Mesenchymal stem cell (in vitro differentiated cells and primary cell): ENCODE results near the gene RPH3AL.

Experiments
- DNase-seq: peaks from one replicate; pipeline ENCODE4 v3.0.0-alpha.2; 2013
- H2AFZ ChIP-seq: one replicate; pipeline ENCODE4 v1.6.1; 2013; ENCODE audit warnings: low read depth, mild to moderate bottlenecking, control low read depth, inconsistent platforms, low read length, moderate library complexity
- H2AK5ac ChIP-seq: 2 replicates; pipeline ENCODE4 v1.6.1; 2013; ENCODE audit warnings: low read length, moderate library complexity, mild to moderate bottlenecking, inconsistent platforms; ENCODE audit not compliant: severe bottlenecking
- H2BK120ac ChIP-seq: one replicate; pipeline ENCODE4 v1.6.1; 2013; ENCODE audit warnings: low read depth, mild to moderate bottlenecking, inconsistent platforms, low read length, moderate library complexity
- H2BK12ac ChIP-seq, 2 experiments: one replicate each; pipeline ENCODE4 v1.6.1; 2013; ENCODE audit warnings: inconsistent platforms in 2 of 2, low read length in 2 of 2, mild to moderate bottlenecking in 2 of 2, moderate library complexity in 2 of 2, control low read depth in 1 of 2
- H2BK15ac ChIP-seq: one replicate; pipeline ENCODE4 v1.6.1; 2013; ENCODE audit warnings: mild to moderate bottlenecking, low read depth, inconsistent platforms; ENCODE audit not compliant: poor library complexity, severe bottlenecking
- H2BK5ac ChIP-seq: 2 replicates; pipeline ENCODE4 v1.6.1; 2013; ENCODE audit warnings: low read depth, mild to moderate bottlenecking, low read length, control low read depth, inconsistent platforms; ENCODE audit not compliant: poor library complexity, severe bottlenecking
- H3K14ac ChIP-seq, 2 experiments: one replicate each; pipeline ENCODE4 v1.6.1; 2013; ENCODE audit warnings: inconsistent platforms in 2 of 2, low read length in 2 of 2, control low read depth in 1 of 2, mild to moderate bottlenecking in 1 of 2, moderate library complexity in 1 of 2
- H3K18ac ChIP-seq, 2 experiments: one replicate each; pipeline ENCODE4 v1.6.1; 2013; ENCODE audit warnings: inconsistent platforms in 2 of 2, low read length in 2 of 2, control low read depth in 1 of 2, low read depth in 1 of 2, mild to moderate bottlenecking in 1 of 2
- H3K23ac ChIP-seq, 2 experiments: one replicate each; pipeline ENCODE4 v1.6.1; 2013; ENCODE audit warnings: inconsistent platforms in 2 of 2, low read length in 2 of 2, mild to moderate bottlenecking in 2 of 2, moderate library complexity in 2 of 2, control low read depth in 1 of 2
- H3K27ac ChIP-seq: 2 replicates; pipeline ENCODE4 v1.5.1; 2013; ENCODE audit warnings: mild to moderate bottlenecking, moderate library complexity, low read length, control low read depth, inconsistent platforms; ENCODE audit not compliant: poor library complexity, severe bottlenecking
- H3K27me3 ChIP-seq, 2 experiments: 2 replicates each; pipeline versions ENCODE4 v1.6.1 to v1.7.0; 2013; ENCODE audit warnings: low read length in 2 of 2, mild to moderate bottlenecking in 2 of 2, moderate library complexity in 2 of 2, control low read depth in 1 of 2, inconsistent platforms in 1 of 2; ENCODE audit not compliant: control insufficient read depth in 1 of 2, insufficient read depth in 1 of 2
- H3K36me3 ChIP-seq, 2 experiments: 2 replicates each; pipeline versions ENCODE4 v1.6.1 to v1.7.0; 2013; ENCODE audit warnings: low read length in 2 of 2, control low read depth in 1 of 2, inconsistent platforms in 1 of 2, low read depth in 1 of 2, mild to moderate bottlenecking in 1 of 2; ENCODE audit not compliant: insufficient read depth in 2 of 2, control insufficient read depth in 1 of 2
- H3K4ac ChIP-seq, 2 experiments: one replicate each; pipeline ENCODE4 v1.6.1; 2013; ENCODE audit warnings: inconsistent platforms in 2 of 2, low read length in 2 of 2, mild to moderate bottlenecking in 2 of 2, moderate library complexity in 2 of 2, control low read depth in 1 of 2, low read depth in 1 of 2
- H3K4me1 ChIP-seq: 2 replicates; pipeline ENCODE4 v1.6.1; 2013; ENCODE audit warnings: low read depth, low read length, control low read depth; ENCODE audit not compliant: control insufficient read depth, insufficient read depth
- H3K4me2 ChIP-seq: 2 replicates; pipeline ENCODE4 v1.6.1; 2013; ENCODE audit warnings: low read length, mild to moderate bottlenecking, inconsistent platforms; ENCODE audit not compliant: poor library complexity, severe bottlenecking
- H3K4me3 ChIP-seq, 2 experiments: 2 replicates each; pipeline versions ENCODE4 v1.5.1 to v1.7.0; 2013; ENCODE audit warnings: low read length in 2 of 2, mild to moderate bottlenecking in 2 of 2, control low read depth in 1 of 2, low read depth in 1 of 2; ENCODE audit not compliant: insufficient read depth in 1 of 2
- H3K79me1 ChIP-seq: replicated peaks from 2 replicates; pipeline ENCODE4 v1.6.1; 2013; ENCODE audit warnings: mild to moderate bottlenecking, control low read depth, low read length, inconsistent platforms; ENCODE audit not compliant: poor library complexity, severe bottlenecking
- H3K9ac ChIP-seq: 2 replicates; pipeline ENCODE4 v1.7.0; 2013; ENCODE audit warnings: mild to moderate bottlenecking, low read length, moderate library complexity
- H3K9me3 ChIP-seq: 2 replicates; pipeline ENCODE4 v1.7.0; 2013; ENCODE audit warnings: mild to moderate bottlenecking, low read length; ENCODE audit not compliant: control insufficient read depth
- H4K8ac ChIP-seq: one replicate; pipeline ENCODE4 v1.6.1; 2013; ENCODE audit warnings: inconsistent platforms, mild to moderate bottlenecking, low read length, moderate library complexity
- H4K91ac ChIP-seq: one replicate; pipeline ENCODE4 v1.6.1; 2013; ENCODE audit warnings: mild to moderate bottlenecking, low read length, inconsistent platforms
- WGBS: methylation state at CpG from one replicate; pipeline ENCODE4 v1.1.7; 2013; ENCODE audit warnings: mixed read lengths; 5-methylcytosine and 5-hydroxymethylcytosine counted together

Gene RPH3AL

GRCh38 chr17:395179-395578 lies 42.6 kb upstream of the RPH3AL start:
- H3K4ac ChIP-seq = no peak overlapping the region

GRCh38 chr17:394718-395095 lies 42.1 kb upstream of the RPH3AL start:
- no peaks in the 10 kb centered on the region for H3K79me1 ChIP-seq
- 89% methylated on average over 9 of the region's 9 CpGs for WGBS

More at GRCh38 chr17:395179-395578, 42.6 kb upstream of the RPH3AL start:
- Histone ChIP-seq H2BK15ac (no peak overlapping the region), H2BK5ac (no peak overlapping the region), H3K23ac (no peak overlapping the region), H3K27ac (no peak overlapping the region), H3K79me1 (no peaks in the 10 kb centered on the region), H3K4me1 (no peaks in the 10 kb centered on the region), H3K9ac (no peak overlapping the region), H3K18ac (no peak overlapping the region), H2AK5ac (no peak overlapping the region), H3K9me3 (no peaks in the 10 kb centered on the region), H2AFZ (no peak overlapping the region), H3K4me2 (no peak overlapping the region), H3K36me3 (no peaks in the 10 kb centered on the region), H2BK12ac (no peak overlapping the region), H3K14ac (no peak overlapping the region), H3K4me3 (no peak overlapping the region), H2BK120ac (no peak overlapping the region), H4K8ac (no peak overlapping the region), H3K27me3 (peaks cover 0 to 21% of the 10 kb centered on the region in 2 experiments), H4K91ac (no peak overlapping the region)
- WGBS = 92% methylated on average over 9 of the region's 9 CpGs
- no peak for DNase-seq

GRCh38 chr17:393806-394717 lies 41.5 kb upstream of the RPH3AL start:
- no peaks in the 10 kb centered on the region for H3K9me3 ChIP-seq
- H3K27ac ChIP-seq = no peak overlapping the region
- H3K9ac ChIP-seq = no peak overlapping the region
- H3K27me3 ChIP-seq = peaks cover 0 to 21% of the 10 kb centered on the region in 2 experiments
- H2AFZ ChIP-seq = no peak overlapping the region
- no peaks in the 10 kb centered on the region for H3K79me1 ChIP-seq
- no peak overlapping the region for H3K4me3 ChIP-seq
- DNase-seq = no peak
- H2AK5ac ChIP-seq = no peak overlapping the region
- no peak overlapping the region for H3K23ac ChIP-seq
- 85% methylated on average over 19 of the region's 19 CpGs for WGBS
- H3K36me3 ChIP-seq = no peaks in the 10 kb centered on the region
- H2BK15ac ChIP-seq = no peak overlapping the region
- no peak overlapping the region for H4K91ac ChIP-seq
- H2BK5ac ChIP-seq = no peak overlapping the region
- H3K4me2 ChIP-seq = no peak overlapping the region
- H4K8ac ChIP-seq = no peak overlapping the region
- H3K4ac ChIP-seq = no peak overlapping the region
- H3K14ac ChIP-seq = no peak overlapping the region
- H2BK120ac ChIP-seq = no peak overlapping the region
- no peak overlapping the region for H3K18ac ChIP-seq
- no peaks in the 10 kb centered on the region for H3K4me1 ChIP-seq
- no peak overlapping the region for H2BK12ac ChIP-seq

More at GRCh38 chr17:394718-395095, 42.1 kb upstream of the RPH3AL start:
- no peak for DNase-seq
- Histone ChIP-seq H2BK12ac (no peak overlapping the region), H2AK5ac (no peak overlapping the region), H3K23ac (no peak overlapping the region), H3K27me3 (peaks cover 0 to 21% of the 10 kb centered on the region in 2 experiments), H3K4me3 (no peak overlapping the region), H3K4me2 (no peak overlapping the region), H2BK15ac (no peak overlapping the region), H4K8ac (no peak overlapping the region), H3K4ac (no peak overlapping the region), H3K27ac (no peak overlapping the region), H3K9ac (no peak overlapping the region), H3K18ac (no peak overlapping the region), H3K4me1 (no peaks in the 10 kb centered on the region), H3K36me3 (no peaks in the 10 kb centered on the region), H4K91ac (no peak overlapping the region), H2BK120ac (no peak overlapping the region), H2BK5ac (no peak overlapping the region), H3K14ac (no peak overlapping the region), H3K9me3 (no peaks in the 10 kb centered on the region), H2AFZ (no peak overlapping the region)

- no peak overlapping the region for H2BK120ac ChIP-seq
- no peak overlapping the region for H3K27ac ChIP-seq
- H4K91ac ChIP-seq = no peak overlapping the region
- peaks cover 10% of the 10 kb centered on the region for H3K9me3 ChIP-seq
- no peaks in the 10 kb centered on the region for H3K36me3 ChIP-seq
- no peak overlapping the region for H3K4ac ChIP-seq
- no peak overlapping the region for H2AFZ ChIP-seq
- H3K27me3 ChIP-seq = peaks cover 0 to 34% of the 10 kb centered on the region in 2 experiments
- peak overlapping the region; percentile 4 for H2BK15ac ChIP-seq
- H3K4me3 ChIP-seq = no peak overlapping the region
- no peaks in the 10 kb centered on the region for H3K79me1 ChIP-seq
- no peak overlapping the region for H2AK5ac ChIP-seq
- H3K18ac ChIP-seq = no peak overlapping the region
- H3K4me1 ChIP-seq = no peaks in the 10 kb centered on the region
- H2BK12ac ChIP-seq = no peak overlapping the region
- DNase-seq = no peak
- H3K23ac ChIP-seq = no peak overlapping the region
- H3K14ac ChIP-seq = no peak overlapping the region
- no peak overlapping the region for H3K9ac ChIP-seq
- H2BK5ac ChIP-seq = no peak overlapping the region
- no peak overlapping the region for H3K4me2 ChIP-seq
- WGBS = 80% methylated on average over 8 of the region's 11 CpGs
- no peak overlapping the region for H4K8ac ChIP-seq
Measured at GRCh38 chr17:391850-392249, 39.2 kb upstream of the RPH3AL start.
